Measurements from ENCODE around the gene VTCN1.

DNA sequence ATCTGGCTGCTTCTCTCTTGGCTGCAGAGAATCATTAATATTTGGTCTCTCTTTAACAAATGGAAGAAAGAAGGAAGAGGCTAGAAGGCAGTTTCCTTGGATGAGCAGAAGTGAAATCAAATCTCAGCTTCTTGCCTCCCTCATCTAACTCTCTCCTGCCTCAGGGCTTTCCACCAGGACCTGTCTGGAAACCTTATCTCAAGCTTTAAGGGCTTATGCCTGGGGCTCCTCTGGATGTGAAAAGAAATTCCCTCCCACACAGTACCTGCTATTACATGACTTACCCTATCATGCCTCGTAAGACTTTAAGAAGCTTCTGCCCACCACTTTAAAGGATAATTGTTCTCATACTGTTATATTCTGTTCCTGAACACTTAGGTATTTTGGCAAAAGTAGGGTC lies 8.9 kb downstream of the VTCN1 start:
- TF ChIP-seq CTCF (IDR thresholded peaks at IDR 0.05) (no peak), FOXJ3 (CRISPR knock-in tag; IDR thresholded peaks at IDR 0.05; ENCODE audit: borderline replicate concordance) (no peak), STAT6 (CRISPR knock-in tag; conservative IDR thresholded peaks at IDR 0.05; ENCODE audit: low read depth) (no peak), CREB1 (CRISPR knock-in tag; IDR thresholded peaks at IDR 0.05) (no peak), PREB (CRISPR knock-in tag; IDR thresholded peaks at IDR 0.05; ENCODE audit: borderline replicate concordance) (no peak), GABPB1 (CRISPR knock-in tag; IDR thresholded peaks at IDR 0.05) (no peak)
- TF ChIP-seq, protein P1, sequence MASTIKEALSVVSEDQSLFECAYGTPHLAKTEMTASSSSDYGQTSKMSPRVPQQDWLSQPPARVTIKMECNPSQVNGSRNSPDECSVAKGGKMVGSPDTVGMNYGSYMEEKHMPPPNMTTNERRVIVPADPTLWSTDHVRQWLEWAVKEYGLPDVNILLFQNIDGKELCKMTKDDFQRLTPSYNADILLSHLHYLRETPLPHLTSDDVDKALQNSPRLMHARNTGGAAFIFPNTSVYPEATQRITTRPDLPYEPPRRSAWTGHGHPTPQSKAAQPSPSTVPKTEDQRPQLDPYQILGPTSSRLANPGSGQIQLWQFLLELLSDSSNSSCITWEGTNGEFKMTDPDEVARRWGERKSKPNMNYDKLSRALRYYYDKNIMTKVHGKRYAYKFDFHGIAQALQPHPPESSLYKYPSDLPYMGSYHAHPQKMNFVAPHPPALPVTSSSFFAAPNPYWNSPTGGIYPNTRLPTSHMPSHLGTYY (CRISPR knock-in tag; IDR thresholded peaks at IDR 0.05), result no peak

Data from WTC11 (cell line).